GM21447 (cell line): Measurements from ENCODE around the gene MAD1L1.

ENCODE experiments used
- ATAC-seq: cut with Tn5 transposase; IDR thresholded peaks from one replicate; pipeline ENCODE4 v1.9.1; 2021; ENCODE audit not compliant: unreplicated experiment

MAD1L1 gene

GRCh38 chr7:1919539-1920265 is 313.0 kb downstream of the MAD1L1 start:
- peak; percentile 11 for ATAC-seq

- ATAC-seq: no peak
These were observed 313.7 kb downstream of the MAD1L1 start for GRCh38 chr7:1918881-1919525.

DNA sequence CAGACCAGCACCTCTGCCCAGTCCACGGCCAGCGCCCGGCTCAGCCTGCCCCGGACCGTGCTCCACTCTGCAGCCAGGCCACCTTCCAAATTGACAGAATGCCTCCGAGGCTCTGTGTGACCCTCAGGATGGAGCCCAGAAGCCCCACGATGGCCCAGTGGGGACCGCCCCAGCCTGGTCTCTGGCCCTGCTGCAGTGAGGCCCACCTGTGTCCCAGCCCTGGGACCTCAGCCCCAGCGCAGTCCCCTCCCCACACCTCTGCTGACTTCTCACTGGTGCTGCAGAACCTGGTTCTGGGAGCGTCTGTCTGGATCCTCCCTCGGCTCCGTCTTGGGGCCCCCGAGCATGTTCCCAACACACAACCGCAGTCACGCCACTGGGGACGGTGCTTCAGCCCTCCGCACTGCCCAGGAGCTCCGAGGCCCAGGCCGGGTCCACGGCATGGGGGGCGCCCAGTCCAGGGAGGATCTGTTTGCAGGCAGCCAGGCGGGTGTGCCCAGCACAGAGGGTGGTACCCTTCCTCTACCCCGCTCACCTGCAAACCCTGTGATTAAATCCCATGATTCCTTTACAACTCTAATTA is 314.6 kb downstream of the MAD1L1 start:
- ATAC-seq: no peak

- no peak for ATAC-seq
These were observed 315.3 kb downstream of the MAD1L1 start for GRCh38 chr7:1917221-1918062.

DNA sequence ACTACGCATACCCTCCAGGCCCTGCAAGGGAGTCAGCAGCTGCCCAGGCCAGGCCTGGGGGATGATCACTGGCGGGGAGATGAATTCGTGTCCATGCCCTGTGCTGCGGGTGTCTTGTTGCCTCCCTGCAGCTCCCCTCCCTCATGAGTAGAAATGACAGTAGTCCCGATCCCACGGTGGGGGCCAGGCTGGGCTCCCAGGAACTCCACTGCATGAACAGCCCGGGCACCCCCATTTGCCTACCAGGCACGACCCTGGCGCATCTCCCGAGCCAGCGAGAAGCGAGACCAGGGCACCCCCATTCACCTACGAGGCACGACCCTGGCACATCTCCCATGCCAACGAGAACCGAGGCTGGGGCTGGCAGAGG is 316.2 kb downstream of the MAD1L1 start:
- no peak for ATAC-seq

DNA sequence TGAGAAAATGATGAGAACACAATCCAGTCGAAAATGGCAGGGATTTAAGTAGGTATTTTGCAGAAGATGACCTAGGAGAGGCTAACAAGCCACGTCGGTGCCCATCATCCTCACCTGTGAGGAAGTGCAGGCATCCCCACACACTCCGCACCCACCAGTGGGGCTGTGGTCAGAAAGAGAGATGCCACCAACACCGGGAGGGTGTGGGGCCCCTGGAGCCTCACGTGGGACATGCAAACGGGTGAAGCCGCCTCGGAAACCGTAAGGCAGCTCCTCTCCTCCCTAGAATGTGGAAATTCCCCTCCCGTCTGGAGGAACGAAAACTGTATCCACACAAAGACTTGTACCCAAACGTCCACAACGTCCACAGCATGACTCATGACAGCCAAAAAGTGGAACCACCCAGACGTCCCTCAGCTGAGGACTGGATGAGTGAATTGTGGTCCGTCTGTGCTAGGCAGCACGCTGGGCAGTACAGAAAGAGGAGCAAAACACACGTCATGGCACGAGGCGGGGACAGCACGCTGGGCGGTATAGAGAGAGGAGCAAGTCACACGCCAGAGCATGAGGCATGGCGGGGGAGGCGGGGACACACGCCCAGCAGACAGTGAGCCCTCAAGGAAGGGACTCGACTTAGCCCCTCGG is 316.7 kb downstream of the MAD1L1 start:
- no peak for ATAC-seq

DNA sequence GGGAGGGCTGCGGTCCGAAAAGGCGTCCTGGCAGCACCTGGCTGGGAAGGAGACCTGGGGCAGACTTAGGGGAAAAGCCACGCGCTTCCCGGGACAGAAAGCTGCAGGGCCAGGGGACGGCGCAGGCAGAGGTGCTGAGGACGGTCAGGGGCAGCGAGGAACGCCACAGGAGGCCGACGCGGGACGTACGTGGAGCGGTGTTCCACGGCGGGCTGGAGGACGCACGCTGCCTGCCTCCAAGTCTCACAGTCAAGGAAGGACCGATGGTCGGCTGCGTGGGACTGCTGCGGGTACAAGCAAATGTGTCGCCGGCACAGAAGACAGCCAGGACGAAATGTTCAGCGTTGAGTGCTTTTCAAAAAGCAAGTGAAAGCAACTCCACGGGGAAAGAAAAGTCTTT is 317.4 kb downstream of the MAD1L1 start:
- ATAC-seq: no peak

- no peak for ATAC-seq
These were observed 318.0 kb downstream of the MAD1L1 start for GRCh38 chr7:1914743-1915142.

GRCh38 chr7:1914321-1914720 is 318.4 kb downstream of the MAD1L1 start:
- no peak for ATAC-seq

DNA sequence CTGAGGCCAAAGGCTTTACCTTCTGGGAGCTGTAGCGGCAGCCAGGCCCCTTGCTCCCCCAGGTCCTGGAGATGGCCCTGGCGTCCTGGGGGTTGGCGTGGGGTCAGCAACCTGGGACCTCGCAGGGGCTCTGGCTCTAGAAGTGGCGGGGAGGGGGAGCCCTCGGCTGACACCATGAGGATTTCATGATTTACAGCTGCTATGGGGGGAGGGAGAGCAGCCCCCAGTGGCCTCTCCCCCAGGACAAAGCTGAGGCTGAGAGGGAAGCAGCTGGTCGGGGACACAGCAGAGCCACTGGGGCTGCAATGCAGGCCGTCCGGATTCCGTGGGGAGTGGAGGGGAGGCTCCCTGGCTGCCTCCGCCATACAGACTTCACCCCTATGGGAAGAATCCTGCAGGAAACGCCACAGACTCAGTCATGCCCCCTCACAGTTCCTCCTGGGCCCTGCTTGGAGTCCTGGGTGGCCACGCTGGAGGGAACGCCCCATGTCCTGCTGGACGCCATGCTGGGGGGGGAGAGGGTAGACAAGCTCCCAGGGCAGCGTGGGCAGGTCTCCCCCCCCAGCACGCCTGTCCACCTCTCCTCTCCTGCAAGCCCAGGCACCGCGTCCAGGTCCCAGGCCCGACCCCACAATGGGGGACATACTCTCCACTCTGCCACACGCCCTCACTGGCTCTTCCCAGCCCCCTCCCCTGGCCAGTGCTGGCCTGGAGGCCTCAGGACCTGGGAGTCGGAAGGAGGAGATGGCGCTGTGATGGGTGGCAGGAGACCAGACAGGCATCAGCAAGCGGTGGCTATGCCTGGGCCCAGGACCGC is 319.1 kb downstream of the MAD1L1 start:
- no peak for ATAC-seq

DNA sequence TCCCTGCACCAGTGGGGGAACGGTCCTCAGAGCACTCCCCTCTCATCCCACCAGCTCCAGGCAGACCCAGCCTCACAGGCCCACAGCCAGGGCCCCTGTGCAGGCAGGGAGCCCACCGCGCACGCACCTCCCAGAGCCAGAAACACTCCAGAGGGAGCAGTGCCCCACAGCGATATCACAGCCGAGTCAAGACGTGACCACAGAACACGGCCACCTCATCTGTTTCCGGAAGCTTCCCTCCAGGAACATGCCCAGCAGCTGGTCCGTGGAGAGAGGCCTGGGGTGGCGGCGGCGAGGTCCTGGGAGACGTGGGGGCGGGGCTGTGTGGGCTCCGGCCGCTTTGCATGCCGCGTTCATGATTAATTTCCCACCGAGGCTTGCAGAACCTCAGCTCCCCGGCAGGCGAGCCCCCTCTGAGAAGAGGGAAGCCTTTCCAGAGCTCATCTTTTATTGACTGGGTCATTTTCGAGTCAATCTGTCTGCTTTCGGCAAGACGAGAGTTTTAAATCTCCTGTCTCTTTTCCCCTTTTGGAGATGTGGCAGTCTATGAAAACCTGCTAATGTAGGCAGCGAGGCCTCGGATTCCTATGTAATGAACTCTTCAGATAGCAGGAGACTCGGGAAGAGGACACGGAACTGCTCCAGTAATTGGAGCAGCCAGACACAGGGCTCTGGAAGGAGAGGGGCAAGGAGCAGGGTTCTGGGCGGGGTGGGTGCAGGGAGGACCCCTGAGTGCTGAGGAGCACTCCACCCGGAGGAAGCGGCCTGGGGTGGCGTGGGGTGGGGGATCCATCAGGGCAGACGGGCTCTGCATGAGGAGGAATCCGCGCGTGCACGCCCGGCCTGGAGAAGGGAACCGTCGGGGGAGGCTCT is 319.9 kb downstream of the MAD1L1 start:
- no peak for ATAC-seq

GRCh38 chr7:1911571-1911970 is 321.2 kb downstream of the MAD1L1 start:
- ATAC-seq: no peak

DNA sequence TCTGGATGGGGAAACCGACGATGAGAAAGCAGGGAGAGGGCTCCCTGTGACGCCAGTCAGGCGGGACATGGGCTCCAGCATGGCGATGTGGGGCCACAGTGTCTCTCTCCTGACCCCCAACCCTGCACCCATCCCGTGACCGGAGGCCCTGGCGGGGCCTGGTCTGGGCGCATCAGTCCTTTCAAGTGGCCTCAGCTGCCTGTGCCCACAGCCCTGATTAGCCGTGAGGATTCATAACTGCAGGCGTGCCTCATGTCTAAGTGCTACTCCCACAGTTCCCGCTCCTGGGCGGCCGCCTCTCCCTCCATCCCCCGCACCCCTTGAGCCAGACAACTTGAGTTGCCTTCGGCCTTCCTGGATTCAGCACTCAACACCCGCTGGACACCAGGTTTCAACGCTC is 321.9 kb downstream of the MAD1L1 start:
- no peak for ATAC-seq

GRCh38 chr7:1910081-1910685 is 322.6 kb downstream of the MAD1L1 start:
- no peak for ATAC-seq

- no peak for ATAC-seq
These were observed 323.3 kb downstream of the MAD1L1 start for GRCh38 chr7:1909476-1909875.

GRCh38 chr7:1908823-1909420 is 323.8 kb downstream of the MAD1L1 start:
- ATAC-seq: no peak

GRCh38 chr7:1907751-1908365 is 324.9 kb downstream of the MAD1L1 start:
- ATAC-seq: no peak
